GM18511 (cell line): ENCODE measurements around the gene ARHGAP6.
"Not testable (repeated sequence)": the region's sequence is repeated elsewhere in the genome, so short reads cannot be mapped to it uniquely, and the experiment has no call there.

Source experiments
- ATAC-seq: cut with Tn5 transposase; IDR thresholded peaks from one replicate; pipeline ENCODE4 v1.9.1; 2021; ENCODE audit warnings: mild to moderate bottlenecking, moderate library complexity; ENCODE audit not compliant: unreplicated experiment

Gene ARHGAP6

GRCh38 chrX:11257711-11258110 lies 408.0 kb downstream of the ARHGAP6 start:
- ATAC-seq: no peak

- ATAC-seq: no peak
Observed at GRCh38 chrX:11257290-11257689, 408.4 kb downstream of the ARHGAP6 start.

- no peak for ATAC-seq
Observed at GRCh38 chrX:11254417-11255109, 411.2 kb downstream of the ARHGAP6 start.

GRCh38 chrX:11244636-11245035 lies 421.1 kb downstream of the ARHGAP6 start:
- ATAC-seq: no peak

GRCh38 chrX:11242704-11243103 lies 423.0 kb downstream of the ARHGAP6 start:
- ATAC-seq: no peak

- ATAC-seq: no peak
Observed at GRCh38 chrX:11241720-11242119, 424.0 kb downstream of the ARHGAP6 start.

- peak; percentile 91 for ATAC-seq
Observed at GRCh38 chrX:11239230-11239629, 426.5 kb downstream of the ARHGAP6 start.

- not testable (repeated sequence) for ATAC-seq
Observed at GRCh38 chrX:11235377-11235776, 430.3 kb downstream of the ARHGAP6 start.

- ATAC-seq: no peak
Observed at GRCh38 chrX:11215191-11215921, 450.4 kb downstream of the ARHGAP6 start.

- no peak for ATAC-seq
Observed at GRCh38 chrX:11214346-11215190, 451.2 kb downstream of the ARHGAP6 start.

- ATAC-seq: no peak
Observed at GRCh38 chrX:11212741-11213140, 453.0 kb downstream of the ARHGAP6 start.

- no peak for ATAC-seq
Observed at GRCh38 chrX:11210415-11210801, 455.3 kb downstream of the ARHGAP6 start.

- no peak for ATAC-seq
Observed at GRCh38 chrX:11209798-11210414, 455.8 kb downstream of the ARHGAP6 start.

GRCh38 chrX:11206716-11207115 lies 459.0 kb downstream of the ARHGAP6 start:
- ATAC-seq: no peak

GRCh38 chrX:11205796-11206195 lies 459.9 kb downstream of the ARHGAP6 start:
- no peak for ATAC-seq

- no peak for ATAC-seq
Observed at GRCh38 chrX:11197671-11198070, 468.0 kb downstream of the ARHGAP6 start.

- ATAC-seq: no peak
Observed at GRCh38 chrX:11196476-11196875, 469.2 kb downstream of the ARHGAP6 start.

- no peak for ATAC-seq
Observed at GRCh38 chrX:11193035-11193469, 472.7 kb downstream of the ARHGAP6 start.

GRCh38 chrX:11190745-11191510 lies 474.8 kb downstream of the ARHGAP6 start:
- no peak for ATAC-seq

- ATAC-seq: no peak
Observed at GRCh38 chrX:11189097-11189496, 476.6 kb downstream of the ARHGAP6 start.
